WTC11 (cell line): ENCODE results near the gene CFAP20DC. TPM values are rescaled to one million over a fixed set of nuclear protein-coding genes. Genes with fewer than 3 reads are reported as not detected.

ENCODE experiments used
- ATAC-seq: fragments of 200-7000 bp; cut with Tn5 transposase; 2 replicates; pipeline ENCODE4 v1.10.0; 2021; ENCODE audit warnings: mild to moderate bottlenecking, moderate library complexity
- CTCF ChIA-PET: fragments of 300-600 bp; sonication (Branson Sonifier 250); formaldehyde crosslinking; loops from one replicate; lab custom pipeline; 2021; ENCODE audit warnings: antibody characterized with exemption; lab: Charles Lee
- POLR2A ChIA-PET: fragments of 350-600 bp; sonication (Branson Sonifier 250); formaldehyde crosslinking; loops from one replicate; lab custom pipeline; 2021; ENCODE audit warnings: antibody characterized with exemption; lab: Charles Lee
- DNase-seq: peaks from one replicate; pipeline ENCODE4 v3.0.0; 2021; ENCODE audit warnings: low spot score
- H3K27ac Mint-ChIP-seq: 2 replicates; pipeline ENCODE4 v1.8.0; 2021; ENCODE audit warnings: mixed read lengths
- H3K27me3 Mint-ChIP-seq: 2 replicates; pipeline ENCODE4 v1.8.0; 2021; ENCODE audit warnings: low read depth, mild to moderate bottlenecking, moderate library complexity, mixed read lengths
- H3K36me3 Mint-ChIP-seq: 2 replicates; pipeline ENCODE4 v1.8.0; 2021; ENCODE audit warnings: mixed read lengths
- H3K4me1 Mint-ChIP-seq: 2 replicates; pipeline ENCODE4 v1.8.0; 2022; ENCODE audit warnings: mixed read lengths
- H3K4me3 Mint-ChIP-seq: 2 replicates; pipeline ENCODE4 v1.8.0; 2021; ENCODE audit warnings: mild to moderate bottlenecking, moderate library complexity, mixed read lengths
- H3K9me3 Mint-ChIP-seq: 2 replicates; pipeline ENCODE4 v1.8.0; 2021; ENCODE audit warnings: mixed read lengths
- CDX4 ChIP-seq: fragments of 250-450 bp; sonication (Bioruptor Pico); IDR thresholded peaks from 2 replicates; pipeline ENCODE4 v1.9.0; 2021; ENCODE audit warnings: moderate library complexity, mild to moderate bottlenecking, inconsistent platforms, borderline replicate concordance
- EMX1 ChIP-seq: fragments of 250-450 bp; sonication (Bioruptor Pico); IDR thresholded peaks from 2 replicates; pipeline ENCODE4 v1.8.0; 2021; ENCODE audit warnings: mild to moderate bottlenecking
- ETV6 ChIP-seq: sonication (generic); formaldehyde crosslinking; IDR thresholded peaks from 2 replicates; pipeline ENCODE4 v1.8.1; 2022; ENCODE audit warnings: mild to moderate bottlenecking, missing genetic modification reagents
- FOXJ3 ChIP-seq: sonication (generic); formaldehyde crosslinking; IDR thresholded peaks from 2 replicates; pipeline ENCODE4 v1.9.0; 2021; ENCODE audit warnings: missing genetic modification reagents, mild to moderate bottlenecking, borderline replicate concordance
- GRHL2 ChIP-seq: fragments of 250-450 bp; sonication (Bioruptor Pico); IDR thresholded peaks from 2 replicates; pipeline ENCODE4 v1.8.0; 2022; ENCODE audit warnings: mild to moderate bottlenecking, moderate library complexity; ENCODE audit not compliant: insufficient replicate concordance, severe bottlenecking
- GTF2I ChIP-seq: fragments of 250-450 bp; sonication (Bioruptor Pico); conservative IDR thresholded peaks from 2 replicates; pipeline ENCODE4 v1.4.0; 2021; ENCODE audit warnings: mild to moderate bottlenecking
- IRF1 ChIP-seq: sonication (generic); formaldehyde crosslinking; IDR thresholded peaks from 2 replicates; pipeline ENCODE4 v1.8.0; 2023; ENCODE audit warnings: missing genetic modification reagents
- NFATC4 ChIP-seq: fragments of 250-450 bp; sonication (Bioruptor Pico); IDR thresholded peaks from 2 replicates; pipeline ENCODE4 v1.9.0; 2021; ENCODE audit warnings: mild to moderate bottlenecking
- NR1H2 ChIP-seq: sonication (generic); formaldehyde crosslinking; IDR thresholded peaks from 2 replicates; pipeline ENCODE4 v1.9.0; 2021; ENCODE audit warnings: mild to moderate bottlenecking, moderate library complexity, missing genetic modification reagents
- OVOL2 ChIP-seq: fragments of 250-450 bp; sonication (Bioruptor Pico); IDR thresholded peaks from 2 replicates; pipeline ENCODE4 v1.9.0; 2021; ENCODE audit warnings: mild to moderate bottlenecking, borderline replicate concordance
- RELA ChIP-seq: sonication (generic); formaldehyde crosslinking; IDR thresholded peaks from 2 replicates; pipeline ENCODE4 v1.8.1; 2022; ENCODE audit warnings: missing genetic modification reagents, mild to moderate bottlenecking, borderline replicate concordance
- SOX15 ChIP-seq: fragments of 250-450 bp; sonication (Bioruptor Pico); IDR thresholded peaks from 2 replicates; pipeline ENCODE4 v1.9.0; 2021; ENCODE audit warnings: mild to moderate bottlenecking
- TEAD1 ChIP-seq: sonication (generic); formaldehyde crosslinking; IDR thresholded peaks from 2 replicates; pipeline ENCODE4 v1.8.0; 2022; ENCODE audit warnings: mild to moderate bottlenecking, missing genetic modification reagents
- ZNF121 ChIP-seq: sonication (generic); formaldehyde crosslinking; IDR thresholded peaks from 2 replicates; pipeline ENCODE4 v1.8.0; 2023; ENCODE audit warnings: missing genetic modification reagents
- ZNF138 ChIP-seq: sonication (generic); formaldehyde crosslinking; conservative IDR thresholded peaks from 2 replicates; pipeline ENCODE4 v1.8.1; 2022; ENCODE audit warnings: mild to moderate bottlenecking, moderate library complexity, missing genetic modification reagents
- ZNF219 ChIP-seq: sonication (generic); formaldehyde crosslinking; IDR thresholded peaks from 2 replicates; pipeline ENCODE4 v1.8.0; 2023; ENCODE audit warnings: missing genetic modification reagents, mild to moderate bottlenecking, borderline replicate concordance
- ZNF416 ChIP-seq: fragments of 250-450 bp; sonication (Bioruptor Pico); IDR thresholded peaks from 2 replicates; pipeline ENCODE4 v1.9.0; 2021; ENCODE audit warnings: mild to moderate bottlenecking, inconsistent platforms
- ZNF532 ChIP-seq: fragments of 250-450 bp; sonication (Bioruptor Pico); IDR thresholded peaks from 2 replicates; pipeline ENCODE4 v1.9.0; 2021; ENCODE audit warnings: mild to moderate bottlenecking, borderline replicate concordance
- total RNA-seq: library from RNA; stranded (reverse); gene quantifications from 3 replicates; pipeline ENCODE4 v1.2.3, GENCODE V29; 2021
- TF ChIP-seq, protein P1 (sequence below): sonication (generic); formaldehyde crosslinking; IDR thresholded peaks from 2 replicates; pipeline ENCODE4 v1.8.0; 2023; ENCODE audit warnings: missing genetic modification reagents, mild to moderate bottlenecking, borderline replicate concordance
- TF ChIP-seq, protein P2 (sequence below): sonication (generic); formaldehyde crosslinking; IDR thresholded peaks from 2 replicates; pipeline ENCODE4 v1.8.0; 2022; ENCODE audit warnings: mild to moderate bottlenecking, missing genetic modification reagents

The CFAP20DC gene
- total RNA-seq, 1 experiment from 2014 or later = 4.9 TPM

- H3K9me3 Mint-ChIP-seq = peaks cover 21% of the 10 kb centered on the region
- CTCF ChIA-PET = no interaction called here
- no peak overlapping the region for H3K4me3 Mint-ChIP-seq
- ATAC-seq = no peak
- no peaks in the 10 kb centered on the region for H3K4me1 Mint-ChIP-seq
- POLR2A ChIA-PET = no interaction called here
- H3K27me3 Mint-ChIP-seq = no peaks in the 10 kb centered on the region
- TF ChIP-seq NR1H2 = no peak
- no peak for TF ChIP-seq SOX15 (CRISPR knock-in tag)
- TF ChIP-seq FOXJ3 = no peak
- TF ChIP-seq ZNF219 (CRISPR knock-in tag) = no peak
- TF ChIP-seq NFATC4 (CRISPR knock-in tag) = no peak
- no peak for TF ChIP-seq GRHL2 (CRISPR knock-in tag)
- no peak for TF ChIP-seq RELA (CRISPR knock-in tag)
- H3K27ac Mint-ChIP-seq = no peak overlapping the region
- no peaks in the 10 kb centered on the region for H3K36me3 Mint-ChIP-seq
- no peak for DNase-seq
These were observed 341.6 kb downstream of the CFAP20DC start for GRCh38 chr3:58708116-58708791.

- Mint-ChIP-seq H3K9me3 (peaks cover 23% of the 10 kb centered on the region), H3K36me3 (no peaks in the 10 kb centered on the region), H3K4me3 (no peak overlapping the region), H3K4me1 (no peaks in the 10 kb centered on the region), H3K27me3 (no peaks in the 10 kb centered on the region), H3K27ac (no peak overlapping the region)
- ChIA-PET POLR2A (no interaction called here), CTCF (no interaction called here)
- ATAC-seq = no peak
- no peak for TF ChIP-seq NR1H2
- TF ChIP-seq EMX1 = no peak
- no peak for TF ChIP-seq IRF1
- no peak for TF ChIP-seq ETV6 (CRISPR knock-in tag)
- no peak for TF ChIP-seq RELA (CRISPR knock-in tag)
- TF ChIP-seq CDX4 (CRISPR knock-in tag) = no peak
- DNase-seq = no peak
These were observed 342.4 kb downstream of the CFAP20DC start for GRCh38 chr3:58707390-58707930.

DNA sequence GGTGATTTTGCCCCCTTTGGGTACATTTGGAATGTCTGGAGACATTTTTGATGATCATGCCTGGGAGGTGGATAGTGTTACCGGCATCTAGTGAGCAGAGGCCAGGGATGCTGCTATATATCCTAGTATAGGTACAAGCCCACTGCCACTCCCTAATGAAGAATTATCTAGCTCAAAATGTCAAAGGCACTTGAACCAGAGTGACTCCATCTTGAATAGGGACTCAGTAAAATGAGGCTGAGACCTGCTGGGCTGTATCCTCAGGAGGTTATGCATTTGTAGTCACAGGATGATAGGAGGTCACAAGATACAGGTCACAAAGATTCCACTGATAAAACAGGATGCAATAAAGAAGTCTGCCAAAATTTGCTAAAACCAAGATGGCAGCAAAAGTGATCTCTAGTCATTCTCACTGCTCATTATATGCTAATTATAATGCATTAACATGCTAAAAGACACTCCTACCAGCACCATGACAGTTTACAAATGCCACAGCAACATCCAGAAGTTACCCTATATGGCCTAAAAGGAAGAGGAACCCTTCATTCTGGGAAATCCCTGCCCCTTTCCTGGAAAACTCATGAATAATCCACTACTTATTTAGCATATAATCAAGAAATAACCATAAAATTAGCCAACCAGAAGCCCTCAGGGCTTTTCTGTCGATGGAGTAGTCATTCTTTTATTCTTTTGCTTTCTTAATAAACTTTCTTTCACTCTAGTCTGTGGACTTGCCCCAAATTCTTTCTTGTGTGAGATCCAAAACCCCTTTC lies 343.2 kb downstream of the CFAP20DC start:
- H3K4me3 Mint-ChIP-seq = no peak overlapping the region
- no peak for DNase-seq
- CTCF ChIA-PET = no interaction called here
- H3K4me1 Mint-ChIP-seq = no peaks in the 10 kb centered on the region
- no peak overlapping the region for H3K27ac Mint-ChIP-seq
- POLR2A ChIA-PET = no interaction called here
- H3K27me3 Mint-ChIP-seq = no peaks in the 10 kb centered on the region
- no peak for ATAC-seq
- H3K36me3 Mint-ChIP-seq = no peaks in the 10 kb centered on the region
- peaks cover 23% of the 10 kb centered on the region for H3K9me3 Mint-ChIP-seq
- no peak for TF ChIP-seq TEAD1
- TF ChIP-seq ZNF138 (CRISPR knock-in tag) = no peak
- no peak for TF ChIP-seq ZNF219 (CRISPR knock-in tag)
- TF ChIP-seq ZNF121 (CRISPR knock-in tag) = no peak
- TF ChIP-seq ZNF416 (CRISPR knock-in tag) = no peak
- TF ChIP-seq ZNF532 (CRISPR knock-in tag) = no peak
- TF ChIP-seq, protein P1, sequence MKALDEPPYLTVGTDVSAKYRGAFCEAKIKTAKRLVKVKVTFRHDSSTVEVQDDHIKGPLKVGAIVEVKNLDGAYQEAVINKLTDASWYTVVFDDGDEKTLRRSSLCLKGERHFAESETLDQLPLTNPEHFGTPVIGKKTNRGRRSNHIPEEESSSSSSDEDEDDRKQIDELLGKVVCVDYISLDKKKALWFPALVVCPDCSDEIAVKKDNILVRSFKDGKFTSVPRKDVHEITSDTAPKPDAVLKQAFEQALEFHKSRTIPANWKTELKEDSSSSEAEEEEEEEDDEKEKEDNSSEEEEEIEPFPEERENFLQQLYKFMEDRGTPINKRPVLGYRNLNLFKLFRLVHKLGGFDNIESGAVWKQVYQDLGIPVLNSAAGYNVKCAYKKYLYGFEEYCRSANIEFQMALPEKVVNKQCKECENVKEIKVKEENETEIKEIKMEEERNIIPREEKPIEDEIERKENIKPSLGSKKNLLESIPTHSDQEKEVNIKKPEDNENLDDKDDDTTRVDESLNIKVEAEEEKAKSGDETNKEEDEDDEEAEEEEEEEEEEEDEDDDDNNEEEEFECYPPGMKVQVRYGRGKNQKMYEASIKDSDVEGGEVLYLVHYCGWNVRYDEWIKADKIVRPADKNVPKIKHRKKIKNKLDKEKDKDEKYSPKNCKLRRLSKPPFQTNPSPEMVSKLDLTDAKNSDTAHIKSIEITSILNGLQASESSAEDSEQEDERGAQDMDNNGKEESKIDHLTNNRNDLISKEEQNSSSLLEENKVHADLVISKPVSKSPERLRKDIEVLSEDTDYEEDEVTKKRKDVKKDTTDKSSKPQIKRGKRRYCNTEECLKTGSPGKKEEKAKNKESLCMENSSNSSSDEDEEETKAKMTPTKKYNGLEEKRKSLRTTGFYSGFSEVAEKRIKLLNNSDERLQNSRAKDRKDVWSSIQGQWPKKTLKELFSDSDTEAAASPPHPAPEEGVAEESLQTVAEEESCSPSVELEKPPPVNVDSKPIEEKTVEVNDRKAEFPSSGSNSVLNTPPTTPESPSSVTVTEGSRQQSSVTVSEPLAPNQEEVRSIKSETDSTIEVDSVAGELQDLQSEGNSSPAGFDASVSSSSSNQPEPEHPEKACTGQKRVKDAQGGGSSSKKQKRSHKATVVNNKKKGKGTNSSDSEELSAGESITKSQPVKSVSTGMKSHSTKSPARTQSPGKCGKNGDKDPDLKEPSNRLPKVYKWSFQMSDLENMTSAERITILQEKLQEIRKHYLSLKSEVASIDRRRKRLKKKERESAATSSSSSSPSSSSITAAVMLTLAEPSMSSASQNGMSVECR (CRISPR knock-in tag) = no peak
- TF ChIP-seq, protein P2, sequence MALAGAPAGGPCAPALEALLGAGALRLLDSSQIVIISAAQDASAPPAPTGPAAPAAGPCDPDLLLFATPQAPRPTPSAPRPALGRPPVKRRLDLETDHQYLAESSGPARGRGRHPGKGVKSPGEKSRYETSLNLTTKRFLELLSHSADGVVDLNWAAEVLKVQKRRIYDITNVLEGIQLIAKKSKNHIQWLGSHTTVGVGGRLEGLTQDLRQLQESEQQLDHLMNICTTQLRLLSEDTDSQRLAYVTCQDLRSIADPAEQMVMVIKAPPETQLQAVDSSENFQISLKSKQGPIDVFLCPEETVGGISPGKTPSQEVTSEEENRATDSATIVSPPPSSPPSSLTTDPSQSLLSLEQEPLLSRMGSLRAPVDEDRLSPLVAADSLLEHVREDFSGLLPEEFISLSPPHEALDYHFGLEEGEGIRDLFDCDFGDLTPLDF (CRISPR knock-in tag) = no peak
- no peak for TF ChIP-seq GTF2I (CRISPR knock-in tag)
- no peak for TF ChIP-seq NR1H2
- TF ChIP-seq OVOL2 (CRISPR knock-in tag) = no peak
